ENCODE results near the gene HPN.

The HPN gene

GRCh38 chr19:35034588-35035382 is 6.7 kb upstream of the HPN start:
- no peak for TF ChIP-seq CTBP1 (IDR thresholded peaks at IDR 0.05; ENCODE audit: borderline replicate concordance)
- no peak for TF ChIP-seq FOXM1 (IDR thresholded peaks at IDR 0.05; ENCODE audit: borderline replicate concordance)
- TF ChIP-seq ARNT (IDR thresholded peaks at IDR 0.05), result no peak
- TF ChIP-seq FOXK2 (IDR thresholded peaks at IDR 0.05), result no peak
- no peak for TF ChIP-seq LEF1 (IDR thresholded peaks at IDR 0.05; ENCODE audit: borderline replicate concordance)
- TF ChIP-seq BHLHE40 (IDR thresholded peaks at IDR 0.05; ENCODE audit: borderline replicate concordance), result no peak
- TF ChIP-seq SP1 (IDR thresholded peaks at IDR 0.05), result no peak
- no peak for TF ChIP-seq PKNOX1 (IDR thresholded peaks at IDR 0.05)
- no peak for TF ChIP-seq ELF4 (IDR thresholded peaks at IDR 0.05)
- no peak for TF ChIP-seq ZNF384 (IDR thresholded peaks at IDR 0.05)
- no peak for TF ChIP-seq NFRKB (IDR thresholded peaks at IDR 0.05)
- no peak for TF ChIP-seq HDGF (IDR thresholded peaks at IDR 0.05; ENCODE audit: borderline replicate concordance)
- no peak for DNase-seq (ENCODE audit: extremely low spot score)
- CTCF ChIA-PET, result interaction anchor here (1.4 kb wide), 1 partner anchor 9 kb away, joined by 7 read pairs; no protein-coding TSS in a partner anchor
- POLR2A ChIA-PET, result no interaction called here

- TF ChIP-seq CTBP1 (IDR thresholded peaks at IDR 0.05; ENCODE audit: borderline replicate concordance) (no peak), PKNOX1 (IDR thresholded peaks at IDR 0.05) (no peak), FOXA1 (IDR thresholded peaks at IDR 0.05) (no peak), LEF1 (IDR thresholded peaks at IDR 0.05; ENCODE audit: borderline replicate concordance) (no peak), ELF4 (IDR thresholded peaks at IDR 0.05) (no peak), FOXK2 (IDR thresholded peaks at IDR 0.05) (no peak), ZNF384 (IDR thresholded peaks at IDR 0.05) (no peak), NFRKB (IDR thresholded peaks at IDR 0.05) (no peak)
- DNase-seq (ENCODE audit: extremely low spot score), result no peak
- CTCF ChIA-PET, result no interaction called here
- POLR2A ChIA-PET, result no interaction called here
These were observed 3.6 kb upstream of the HPN start for GRCh38 chr19:35037716-35038622.

- DNase-seq (ENCODE audit: extremely low spot score), result no peak
- TF ChIP-seq BHLHE40 (IDR thresholded peaks at IDR 0.05; ENCODE audit: borderline replicate concordance) (no peak), FOXA1 (IDR thresholded peaks at IDR 0.05) (no peak), ZNF384 (IDR thresholded peaks at IDR 0.05) (no peak), PKNOX1 (IDR thresholded peaks at IDR 0.05) (peak; percentile 63; the same call in 1 of the 2 replicates)
- POLR2A ChIA-PET, result no interaction called here
- CTCF ChIA-PET, result no interaction called here
These were observed 2.7 kb upstream of the HPN start for GRCh38 chr19:35038623-35039512.

GRCh38 chr19:35039881-35040825 is 1.4 kb upstream of the HPN start:
- POLR2A ChIA-PET, result no interaction called here
- no peak for DNase-seq (ENCODE audit: extremely low spot score)
- TF ChIP-seq SUZ12 (IDR thresholded peaks at IDR 0.05), result no peak
- CTCF ChIA-PET, result no interaction called here

GRCh38 chr19:35040826-35041547 is 534 bp upstream of the HPN start:
- TF ChIP-seq ARNT (IDR thresholded peaks at IDR 0.05) (no peak), CTBP1 (IDR thresholded peaks at IDR 0.05; ENCODE audit: borderline replicate concordance) (no peak), FOXA1 (IDR thresholded peaks at IDR 0.05) (no peak), FOXK2 (IDR thresholded peaks at IDR 0.05) (no peak), L3MBTL2 (conservative IDR thresholded peaks at IDR 0.05) (no peak), SP1 (IDR thresholded peaks at IDR 0.05) (no peak), FOXM1 (IDR thresholded peaks at IDR 0.05; ENCODE audit: borderline replicate concordance) (no peak), TARDBP (IDR thresholded peaks at IDR 0.05) (no peak)
- no peak for DNase-seq (ENCODE audit: extremely low spot score)
- ChIA-PET CTCF (no interaction called here), POLR2A (no interaction called here)

Data from HEK293T (cell line).